Kidney epithelial cell (primary cell): ENCODE data around the gene AKAP9. TPM values are rescaled to one million over a fixed set of nuclear protein-coding genes. Genes with fewer than 3 reads are reported as not detected.
A peak's percentile ranks its signal among the peaks of the same experiment; 100 is the strongest.
"Not testable (repeated sequence)": the region's sequence is repeated elsewhere in the genome, so short reads cannot be mapped to it uniquely, and the experiment has no call there.

Experiments
- DNase-seq: peaks from one replicate; pipeline ENCODE4 v3.0.0-alpha.2; 2010; ENCODE audit warnings: low read depth
- H3K27me3 ChIP-seq: 2 replicates; pipeline ENCODE4 v1.6.0; 2011; ENCODE audit warnings: low read length; ENCODE audit not compliant: control insufficient read depth, insufficient read depth
- H3K36me3 ChIP-seq: 2 replicates; pipeline ENCODE4 v1.5.1; 2011; ENCODE audit warnings: low read length; ENCODE audit not compliant: control insufficient read depth, insufficient read depth
- H3K4me3 ChIP-seq: 2 replicates; pipeline ENCODE4 v1.5.1; 2011; ENCODE audit warnings: low read depth, mild to moderate bottlenecking, control low read depth, low read length
- total RNA-seq: library from RNA; depleted of rRNA; stranded (reverse); fragments of >200 nt; gene quantifications from 2 replicates; pipeline ENCODE4 v1.2.3, GENCODE V29; 2015
- TF ChIP-seq, protein P1 (sequence below): IDR thresholded peaks from 2 replicates; pipeline ENCODE4 v1.5.1; 2011; ENCODE audit warnings: mild to moderate bottlenecking, moderate library complexity, low read length, control low read depth, inconsistent platforms; ENCODE audit not compliant: insufficient read depth, poor library complexity, severe bottlenecking

AKAP9 gene
- total RNA-seq, 1 donor from 2014 or later, result 36.2 TPM

DNA sequence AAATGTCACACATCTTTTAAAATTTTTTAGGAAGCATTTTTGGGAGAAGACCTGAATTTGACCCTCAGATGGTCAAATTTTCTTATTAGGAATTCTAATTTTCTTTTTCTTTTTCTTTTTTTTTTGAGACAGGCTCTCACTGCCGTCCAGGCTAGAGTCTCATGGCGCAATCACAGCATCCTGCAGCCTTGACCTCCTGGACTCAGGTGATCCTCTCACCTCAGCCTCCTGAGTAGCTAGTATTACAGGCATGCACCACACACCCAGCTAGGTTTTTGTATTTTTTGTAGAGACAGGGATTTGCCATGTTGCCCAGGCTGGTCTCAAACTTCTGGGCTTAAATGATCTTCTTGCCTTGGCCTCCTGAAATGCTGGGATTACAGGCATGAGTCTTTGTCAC, 65.4 kb downstream of the AKAP9 start:
- Histone ChIP-seq H3K36me3 (no peaks in the 10 kb centered on the region), H3K27me3 (no peaks in the 10 kb centered on the region), H3K4me3 (no peak overlapping the region)
- TF ChIP-seq, protein P1, sequence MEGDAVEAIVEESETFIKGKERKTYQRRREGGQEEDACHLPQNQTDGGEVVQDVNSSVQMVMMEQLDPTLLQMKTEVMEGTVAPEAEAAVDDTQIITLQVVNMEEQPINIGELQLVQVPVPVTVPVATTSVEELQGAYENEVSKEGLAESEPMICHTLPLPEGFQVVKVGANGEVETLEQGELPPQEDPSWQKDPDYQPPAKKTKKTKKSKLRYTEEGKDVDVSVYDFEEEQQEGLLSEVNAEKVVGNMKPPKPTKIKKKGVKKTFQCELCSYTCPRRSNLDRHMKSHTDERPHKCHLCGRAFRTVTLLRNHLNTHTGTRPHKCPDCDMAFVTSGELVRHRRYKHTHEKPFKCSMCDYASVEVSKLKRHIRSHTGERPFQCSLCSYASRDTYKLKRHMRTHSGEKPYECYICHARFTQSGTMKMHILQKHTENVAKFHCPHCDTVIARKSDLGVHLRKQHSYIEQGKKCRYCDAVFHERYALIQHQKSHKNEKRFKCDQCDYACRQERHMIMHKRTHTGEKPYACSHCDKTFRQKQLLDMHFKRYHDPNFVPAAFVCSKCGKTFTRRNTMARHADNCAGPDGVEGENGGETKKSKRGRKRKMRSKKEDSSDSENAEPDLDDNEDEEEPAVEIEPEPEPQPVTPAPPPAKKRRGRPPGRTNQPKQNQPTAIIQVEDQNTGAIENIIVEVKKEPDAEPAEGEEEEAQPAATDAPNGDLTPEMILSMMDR, result no peak
- DNase-seq, result no peak

- H3K27me3 ChIP-seq, result no peaks in the 10 kb centered on the region
- no peaks in the 10 kb centered on the region for H3K36me3 ChIP-seq
- H3K4me3 ChIP-seq, result no peak overlapping the region
- TF ChIP-seq, protein P1, result no peak
- no peak for DNase-seq
These were observed 69.6 kb downstream of the AKAP9 start for GRCh38 chr7:92010215-92010614.

GRCh38 chr7:92013611-92014010, 72.9 kb downstream of the AKAP9 start:
- H3K4me3 ChIP-seq, result no peak overlapping the region
- no peaks in the 10 kb centered on the region for H3K36me3 ChIP-seq
- TF ChIP-seq, protein P1, result no peak
- H3K27me3 ChIP-seq, result no peaks in the 10 kb centered on the region
- no peak for DNase-seq

DNA sequence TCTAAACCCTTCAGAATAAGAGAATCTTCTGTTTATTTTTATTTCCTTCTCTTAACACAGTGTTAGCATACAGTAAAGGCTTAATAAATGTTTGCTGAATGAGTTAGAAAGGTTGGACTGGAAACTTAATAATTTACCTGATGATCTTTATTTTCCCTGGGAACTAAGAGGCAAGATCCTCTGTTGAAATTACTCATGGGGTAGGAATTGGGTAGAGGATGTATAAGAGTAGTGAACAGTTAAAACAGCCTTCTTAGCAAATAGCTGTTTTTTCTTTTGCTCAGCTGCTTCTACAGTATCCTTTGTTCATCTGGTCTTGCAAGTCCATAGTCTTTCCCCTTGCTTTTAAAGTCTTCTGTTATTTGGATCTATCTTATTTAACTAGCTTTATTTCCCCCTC, 80.0 kb downstream of the AKAP9 start:
- DNase-seq, result peak; percentile 54
- TF ChIP-seq, protein P1, result no peak

DNA sequence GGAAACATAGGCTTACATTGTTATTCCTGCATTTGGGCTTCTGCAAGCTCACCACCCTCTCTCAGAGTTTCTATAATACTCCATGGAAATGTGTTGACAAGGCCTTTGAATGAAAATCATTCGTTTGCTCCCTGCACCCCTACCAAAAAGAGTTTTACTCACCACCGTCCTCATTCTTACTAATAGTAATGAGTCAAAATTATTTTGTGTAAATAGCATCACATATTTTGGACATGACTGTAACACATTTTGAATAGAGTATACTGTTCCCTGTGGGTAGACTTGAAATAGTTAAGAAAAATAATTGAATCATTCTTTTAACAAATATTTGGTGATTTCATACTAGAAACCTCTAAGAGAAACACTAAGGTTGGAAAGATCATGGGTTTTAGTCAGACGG, 84.6 kb downstream of the AKAP9 start:
- H3K36me3 ChIP-seq, result no peaks in the 10 kb centered on the region
- no peak overlapping the region for H3K4me3 ChIP-seq
- DNase-seq, result peak; percentile 14
- TF ChIP-seq, protein P1, result no peak
- H3K27me3 ChIP-seq, result no peaks in the 10 kb centered on the region

More for the DNA sequence above, 80.0 kb downstream of the AKAP9 start:
- Histone ChIP-seq H3K27me3 (no peaks in the 10 kb centered on the region), H3K36me3 (no peaks in the 10 kb centered on the region), H3K4me3 (no peak overlapping the region)

- not testable (repeated sequence) for H3K36me3 ChIP-seq, H3K27me3 ChIP-seq, DNase-seq, H3K4me3 ChIP-seq
These were observed 86.0 kb downstream of the AKAP9 start for GRCh38 chr7:92026635-92027034.

GRCh38 chr7:92027128-92027527, 86.5 kb downstream of the AKAP9 start:
- not testable (repeated sequence) for H3K27me3 ChIP-seq, DNase-seq, H3K4me3 ChIP-seq, H3K36me3 ChIP-seq
